Left lung (tissue), 10 donors: ENCODE results near the gene HMGB1. TPM values are rescaled to one million over a fixed set of nuclear protein-coding genes. Genes with fewer than 3 reads are reported as not detected.
A peak's percentile ranks its signal among the peaks of the same experiment; 100 is the strongest.

ENCODE experiments used
- ATAC-seq: fragments of 200-7000 bp; cut with Tn5 transposase; one replicate; pipeline ENCODE4 v1.9.1; 2020; ENCODE audit warnings: moderate library complexity
- DNase-seq, 4 donors: peaks; one replicate each; pipeline ENCODE4 v3.0.0-alpha.2; 2013 to 2020
- H3K27ac ChIP-seq, 2 donors: fragments of 200-600 bp; sonication (generic) in 1 of 2; one replicate each; pipeline versions ENCODE4 v1.5.0 to v1.8.0; 2020 to 2021
- H3K27me3 ChIP-seq, 2 donors: fragments of 200-600 bp; sonication (generic) in 1 of 2; one replicate each; pipeline versions ENCODE4 v1.5.0 to v1.8.0; 2020 to 2021
- H3K36me3 ChIP-seq, 2 donors: fragments of 200-600 bp; sonication (generic) in 1 of 2; one replicate each; pipeline versions ENCODE4 v1.5.0 to v1.8.0; 2020 to 2021
- H3K4me1 ChIP-seq, 2 donors: fragments of 200-600 bp; one replicate each; pipeline ENCODE4 v1.8.0; 2021
- H3K4me3 ChIP-seq, 2 donors: fragments of 200-600 bp; sonication (generic) in 1 of 2; one replicate each; pipeline versions ENCODE4 v1.5.0 to v1.8.0; 2020 to 2021; ENCODE audit warnings: mild to moderate bottlenecking in 1 of 2
- H3K9me3 ChIP-seq, 2 donors: fragments of 200-600 bp; sonication (generic) in 1 of 2; one replicate each; pipeline versions ENCODE4 v1.5.0 to v1.8.0; 2020 to 2021
- CTCF ChIP-seq, 2 donors: fragments of 200-600 bp; sonication (generic) in 1 of 2; IDR thresholded peaks; one replicate each; pipeline versions ENCODE4 v1.5.0 to v1.8.0; 2021; ENCODE audit warnings: antibody characterized with exemption in 2 of 2
- intact Hi-C, 2 donors: fragments of 100-400 bp; cut with DNase I; formaldehyde crosslinking; loops; one replicate each; pipeline versions ENCODE4 v1.11.2 to v1.14.2; 2022
- polyA plus RNA-seq, 6 donors: library from polyadenylated mRNA; unstranded; fragments of 120-200 nt; gene quantifications; one replicate each; pipeline ENCODE4 v1.2.1, GENCODE V29; 2013; ENCODE audit not compliant: insufficient read length in 6 of 6
- total RNA-seq, 2 donors: library from RNA; stranded (reverse); fragmentation: NEBNext Ultra II Directional; extraction: Animal tissue kit (Norgen Biotek cat#: 25700); gene quantifications; one replicate each; pipeline ENCODE4 v1.2.1, GENCODE V29; 2021
- donor health status: DM: no; HTN: yes; CAD: no.
- donor health status: DM: no; HTN: no; CAD: no.

HMGB1 gene
- total and polyA plus RNA-seq, 8 donors = 249 to 976 (median 765) TPM

DNA sequence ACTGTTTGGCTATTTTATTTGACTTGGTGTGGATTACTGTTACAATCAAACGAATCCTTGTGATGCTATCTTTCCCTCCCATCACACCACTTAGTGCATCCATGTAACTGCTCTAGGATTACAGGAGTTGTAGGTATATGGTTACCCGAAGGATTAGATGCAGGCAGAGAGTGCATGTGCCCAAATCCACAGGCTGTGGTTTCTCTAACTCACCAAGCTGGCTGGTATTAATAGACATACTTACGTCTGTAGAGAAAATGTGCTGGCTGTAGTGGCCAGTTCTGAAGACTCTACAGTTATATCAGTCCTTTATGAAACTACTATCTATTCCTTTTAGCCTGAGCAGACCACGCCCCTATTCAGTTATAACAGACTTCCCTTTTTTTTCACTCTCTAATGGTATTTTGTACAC lies 1.1 kb upstream of the HMGB1 start:
- no peak for ATAC-seq
- TF ChIP-seq CTCF (IDR thresholded peaks at IDR 0.05) = no peak

DNA sequence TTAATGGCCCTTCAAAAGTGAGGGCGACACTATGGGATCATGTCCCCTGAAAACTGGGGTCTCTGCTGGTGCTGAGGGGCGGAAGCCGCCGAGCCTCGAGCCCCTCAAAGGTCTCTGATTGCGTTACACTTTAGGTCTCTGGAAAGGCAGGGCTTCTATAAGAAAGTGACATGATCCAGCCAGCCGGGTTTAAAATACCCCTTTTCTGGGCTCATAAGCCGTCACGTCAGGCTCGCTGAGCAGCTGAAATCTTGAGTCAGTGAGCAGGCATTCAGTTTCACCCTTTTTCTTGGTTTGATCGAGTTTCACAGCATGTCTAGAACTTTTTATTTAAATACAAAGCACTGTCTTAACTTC lies 600 bp upstream of the HMGB1 start:
- H3K36me3 ChIP-seq = peaks cover 2 to 20% of the 10 kb centered on the region in 2 donors
- H3K27ac ChIP-seq = no peak overlapping the region
- no peaks in the 10 kb centered on the region for H3K9me3 ChIP-seq
- intact Hi-C loops = loop anchor here in 1 of 2 donors (5.0 kb wide), 1 partner anchor 151 kb away; the partner anchor contains the start of gene USPL1
- no peak for ATAC-seq
- H3K27me3 ChIP-seq = no peaks in the 10 kb centered on the region
- no peak for TF ChIP-seq CTCF (IDR thresholded peaks at IDR 0.05)
- peaks cover 14 to 38% of the 10 kb centered on the region in 2 donors for H3K4me1 ChIP-seq
- DNase-seq = no peak
- peak overlapping the region in 1 of 2 donors; percentile 66 for H3K4me3 ChIP-seq

More for the DNA sequence above, 1.1 kb upstream of the HMGB1 start:
- no peak for DNase-seq
- Histone ChIP-seq H3K36me3 (peaks cover 2 to 15% of the 10 kb centered on the region in 2 donors), H3K9me3 (no peaks in the 10 kb centered on the region), H3K27me3 (no peaks in the 10 kb centered on the region), H3K4me1 (peaks cover 13 to 33% of the 10 kb centered on the region in 2 donors), H3K27ac (no peak overlapping the region), H3K4me3 (no peak overlapping the region)
- intact Hi-C loops = loop anchor here in 1 of 2 donors (5.0 kb wide), 1 partner anchor 150 kb away; the partner anchor contains the start of gene USPL1

DNA sequence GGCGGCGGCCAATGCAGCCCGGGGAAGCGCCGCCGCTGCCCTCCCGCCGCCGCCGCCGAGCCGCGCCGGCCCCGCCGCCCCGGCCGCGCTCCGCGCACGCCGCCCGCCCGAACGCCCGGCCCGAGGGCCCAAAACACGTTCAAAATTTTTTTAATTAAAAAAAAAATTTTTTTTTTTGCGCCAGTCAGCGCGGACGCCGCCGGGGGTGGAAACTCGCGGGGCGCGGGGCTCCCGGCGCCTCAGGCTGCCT lies 468 bp downstream of the HMGB1 start:
- peaks cover 14 to 38% of the 10 kb centered on the region in 2 donors for H3K4me1 ChIP-seq
- intact Hi-C loops = loop anchor here in 1 of 2 donors (5.0 kb wide), 1 partner anchor 152 kb away; the partner anchor contains the start of gene USPL1

GRCh38 chr13:30464496-30465342 lies 1.0 kb downstream of the HMGB1 start:
- Histone ChIP-seq H3K27me3 (no peaks in the 10 kb centered on the region), H3K4me1 (peaks cover 14 to 38% of the 10 kb centered on the region in 2 donors), H3K36me3 (peaks cover 2 to 24% of the 10 kb centered on the region in 2 donors), H3K27ac (peak overlapping the region; percentile 97 to 99), H3K4me3 (peak overlapping the region; percentile 49 to 56), H3K9me3 (no peaks in the 10 kb centered on the region)
- no peak for TF ChIP-seq CTCF (IDR thresholded peaks at IDR 0.05)
- DNase-seq (peak; percentile 77 to 91 (median 85)), ATAC-seq (peak; percentile 76)
- intact Hi-C loops = loop anchor here in 1 of 2 donors (5.0 kb wide), 1 partner anchor 153 kb away; the partner anchor contains the start of gene USPL1

More for the DNA sequence above, 468 bp downstream of the HMGB1 start:
- ATAC-seq (no peak), DNase-seq (no peak)
- Histone ChIP-seq H3K9me3 (no peaks in the 10 kb centered on the region), H3K27ac (peak overlapping the region; percentile 99), H3K36me3 (peaks cover 2 to 21% of the 10 kb centered on the region in 2 donors), H3K4me3 (peak overlapping the region; percentile 66 to 71), H3K27me3 (no peaks in the 10 kb centered on the region)
- TF ChIP-seq CTCF (IDR thresholded peaks at IDR 0.05) = no peak

DNA sequence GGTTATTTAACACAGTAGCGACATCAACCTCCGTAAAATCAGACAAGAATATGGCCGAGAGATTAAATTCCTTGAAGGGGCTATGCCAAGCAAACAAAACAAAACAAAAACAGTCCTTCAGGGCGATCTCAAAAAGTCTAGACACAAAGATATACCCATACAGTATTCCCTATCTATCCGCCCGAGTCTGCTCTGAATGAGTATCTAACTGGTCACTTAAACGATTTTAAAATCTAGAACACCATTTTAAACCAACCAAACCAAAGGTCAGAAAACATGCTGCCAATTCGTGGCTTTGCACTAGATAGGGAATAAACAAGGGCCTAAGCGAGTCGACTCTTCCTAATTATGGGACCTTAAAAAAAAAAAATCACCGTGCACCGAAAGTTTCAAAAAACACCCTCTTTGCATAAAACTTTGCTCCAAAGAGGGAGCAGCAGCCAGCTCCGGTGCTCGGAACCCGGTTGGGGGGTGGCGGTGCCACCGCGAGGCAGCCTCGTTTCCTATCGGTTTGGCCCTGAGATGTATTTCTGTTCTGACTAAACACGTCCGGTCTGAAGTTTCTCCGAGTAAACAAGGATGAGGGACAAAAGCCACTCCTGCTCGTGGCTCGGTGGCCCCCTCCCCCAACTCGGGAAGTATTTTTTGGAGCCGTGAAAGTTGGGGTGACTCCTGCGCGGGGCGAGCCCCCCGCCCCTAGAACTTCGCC lies 1.8 kb downstream of the HMGB1 start:
- peak; percentile 20 for ATAC-seq
- DNase-seq = peak; percentile 67 to 87 (median 70)
- Histone ChIP-seq H3K9me3 (no peaks in the 10 kb centered on the region), H3K27me3 (no peaks in the 10 kb centered on the region), H3K36me3 (peaks cover 2 to 30% of the 10 kb centered on the region in 2 donors), H3K4me1 (peaks cover 14 to 38% of the 10 kb centered on the region in 2 donors), H3K27ac (peak overlapping the region; percentile 97 to 99), H3K4me3 (peak overlapping the region; percentile 49 to 56)
- intact Hi-C loops = no loop called here
- no peak for TF ChIP-seq CTCF (IDR thresholded peaks at IDR 0.05)
